HEK293 (cell line): ENCODE results near the gene RNF144A.

Source experiments
- ZFHX2 ChIP-seq: fragments of 450-650 bp; formaldehyde crosslinking; conservative IDR thresholded peaks from 2 replicates; pipeline ENCODE4 v1.5.1; 2016; ENCODE audit warnings: missing biosample characterization, missing genetic modification characterization
- ZNF140 ChIP-seq: fragments of 450-650 bp; formaldehyde crosslinking; IDR thresholded peaks from 2 replicates; pipeline ENCODE4 v1.5.1; 2016; ENCODE audit warnings: missing biosample characterization, missing genetic modification characterization
- ZNF146 ChIP-seq: fragments of 450-650 bp; formaldehyde crosslinking; IDR thresholded peaks from 2 replicates; pipeline ENCODE4 v1.5.1; 2016; ENCODE audit warnings: missing biosample characterization, missing genetic modification characterization
- ZNF174 ChIP-seq: fragments of 450-650 bp; formaldehyde crosslinking; IDR thresholded peaks from 2 replicates; pipeline ENCODE4 v1.5.0; 2017; ENCODE audit warnings: missing biosample characterization, mild to moderate bottlenecking, missing genetic modification characterization
- ZNF248 ChIP-seq: fragments of 450-650 bp; formaldehyde crosslinking; IDR thresholded peaks from 2 replicates; pipeline ENCODE4 v1.5.1; 2017; ENCODE audit warnings: missing biosample characterization, missing genetic modification characterization
- ZNF274 ChIP-seq, 2 experiments: fragments of 200-500 bp in 1 of 2; fragments of 450-650 bp in 1 of 2; sonication (Bioruptor generic) in 1 of 2; formaldehyde crosslinking in 1 of 2; IDR thresholded peaks; 2 replicates each; pipeline versions ENCODE4 v1.5.1 to v1.6.1; 2014 to 2016; ENCODE audit warnings: borderline replicate concordance in 1 of 2, inconsistent platforms in 1 of 2, low read length in 1 of 2, missing biosample characterization in 1 of 2, missing genetic modification characterization in 1 of 2
- ZNF530 ChIP-seq: fragments of 450-650 bp; formaldehyde crosslinking; IDR thresholded peaks from 2 replicates; pipeline ENCODE4 v1.5.1; 2016; ENCODE audit warnings: low read depth, missing biosample characterization, missing genetic modification characterization
- TF ChIP-seq, protein P1 (sequence below): fragments of 450-650 bp; formaldehyde crosslinking; IDR thresholded peaks from 2 replicates; pipeline ENCODE4 v1.5.1; 2016; ENCODE audit warnings: missing biosample characterization, missing genetic modification characterization
- TF ChIP-seq, protein P2 (sequence below): sonication (generic); formaldehyde crosslinking; IDR thresholded peaks from 2 replicates; pipeline ENCODE4 v1.8.1; 2022; ENCODE audit warnings: mild to moderate bottlenecking, moderate library complexity, missing genetic modification reagents
- TF ChIP-seq, protein P3 (sequence below): fragments of 450-650 bp; formaldehyde crosslinking; IDR thresholded peaks from 2 replicates; pipeline ENCODE4 v1.5.1; 2016; ENCODE audit warnings: missing biosample characterization, missing genetic modification characterization

DNA sequence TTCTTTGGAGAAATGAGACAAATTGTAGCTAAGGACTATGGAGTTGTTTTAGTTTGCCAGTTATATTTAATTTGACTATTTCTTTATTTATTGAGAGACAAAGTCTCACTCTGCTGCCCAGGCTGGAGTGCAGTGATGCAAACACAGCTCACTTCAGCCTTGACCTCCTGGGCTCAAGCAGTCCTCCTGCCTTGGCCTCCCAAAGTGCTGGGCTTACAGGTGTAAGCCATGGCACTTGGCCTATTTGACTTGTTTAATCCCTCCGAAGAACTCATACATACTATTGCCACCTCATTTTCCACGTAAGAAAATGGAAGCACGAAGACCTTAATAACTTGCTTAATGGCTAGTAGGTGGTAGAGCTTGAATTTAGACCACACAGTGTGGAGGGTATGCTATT lies 988 bp upstream of the RNF144A start:
- TF ChIP-seq, protein P1, sequence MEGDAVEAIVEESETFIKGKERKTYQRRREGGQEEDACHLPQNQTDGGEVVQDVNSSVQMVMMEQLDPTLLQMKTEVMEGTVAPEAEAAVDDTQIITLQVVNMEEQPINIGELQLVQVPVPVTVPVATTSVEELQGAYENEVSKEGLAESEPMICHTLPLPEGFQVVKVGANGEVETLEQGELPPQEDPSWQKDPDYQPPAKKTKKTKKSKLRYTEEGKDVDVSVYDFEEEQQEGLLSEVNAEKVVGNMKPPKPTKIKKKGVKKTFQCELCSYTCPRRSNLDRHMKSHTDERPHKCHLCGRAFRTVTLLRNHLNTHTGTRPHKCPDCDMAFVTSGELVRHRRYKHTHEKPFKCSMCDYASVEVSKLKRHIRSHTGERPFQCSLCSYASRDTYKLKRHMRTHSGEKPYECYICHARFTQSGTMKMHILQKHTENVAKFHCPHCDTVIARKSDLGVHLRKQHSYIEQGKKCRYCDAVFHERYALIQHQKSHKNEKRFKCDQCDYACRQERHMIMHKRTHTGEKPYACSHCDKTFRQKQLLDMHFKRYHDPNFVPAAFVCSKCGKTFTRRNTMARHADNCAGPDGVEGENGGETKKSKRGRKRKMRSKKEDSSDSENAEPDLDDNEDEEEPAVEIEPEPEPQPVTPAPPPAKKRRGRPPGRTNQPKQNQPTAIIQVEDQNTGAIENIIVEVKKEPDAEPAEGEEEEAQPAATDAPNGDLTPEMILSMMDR: no peak
- TF ChIP-seq, protein P2, sequence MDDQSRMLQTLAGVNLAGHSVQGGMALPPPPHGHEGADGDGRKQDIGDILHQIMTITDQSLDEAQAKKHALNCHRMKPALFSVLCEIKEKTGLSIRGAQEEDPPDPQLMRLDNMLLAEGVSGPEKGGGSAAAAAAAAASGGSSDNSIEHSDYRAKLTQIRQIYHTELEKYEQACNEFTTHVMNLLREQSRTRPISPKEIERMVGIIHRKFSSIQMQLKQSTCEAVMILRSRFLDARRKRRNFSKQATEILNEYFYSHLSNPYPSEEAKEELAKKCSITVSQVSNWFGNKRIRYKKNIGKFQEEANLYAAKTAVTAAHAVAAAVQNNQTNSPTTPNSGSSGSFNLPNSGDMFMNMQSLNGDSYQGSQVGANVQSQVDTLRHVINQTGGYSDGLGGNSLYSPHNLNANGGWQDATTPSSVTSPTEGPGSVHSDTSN (CRISPR knock-in tag): no peak
- TF ChIP-seq ZNF274 (IDR thresholded peaks at IDR 0.05; ENCODE audit: low read length) (no peak), ZNF274 (tag by site-specific recombination; IDR thresholded peaks at IDR 0.05; ENCODE audit: borderline replicate concordance) (no peak), ZNF248 (tag by site-specific recombination) (no peak), ZNF146 (tag by site-specific recombination) (no peak), ZNF530 (tag by site-specific recombination) (no peak), ZNF174 (no peak), ZFHX2 (tag by site-specific recombination) (no peak), ZNF140 (tag by site-specific recombination) (no peak)
- TF ChIP-seq, protein P3, sequence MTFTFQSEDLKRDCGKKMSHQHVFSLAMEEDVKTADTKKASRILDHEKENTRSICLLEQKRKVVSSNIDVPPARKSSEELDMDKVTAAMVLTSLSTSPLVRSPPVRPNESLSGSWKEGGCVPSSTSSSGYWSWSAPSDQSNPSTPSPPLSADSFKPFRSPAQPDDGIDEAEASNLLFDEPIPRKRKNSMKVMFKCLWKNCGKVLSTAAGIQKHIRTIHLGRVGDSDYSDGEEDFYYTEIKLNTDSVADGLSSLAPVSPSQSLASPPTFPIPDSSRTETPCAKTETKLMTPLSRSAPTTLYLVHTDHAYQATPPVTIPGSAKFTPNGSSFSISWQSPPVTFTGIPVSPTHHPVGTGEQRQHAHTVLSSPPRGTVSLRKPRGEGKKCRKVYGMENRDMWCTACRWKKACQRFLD: no peak
